Loucy (cell line): ENCODE measurements around the gene MT1E.
A peak's percentile ranks its signal among the peaks of the same experiment; 100 is the strongest.

Experiments
- H2AFZ ChIP-seq: fragments of 200-600 bp; sonication (generic); 2 replicates; pipeline ENCODE4 v1.6.0; 2016; ENCODE audit warnings: antibody characterized with exemption, mild to moderate bottlenecking, low read length, moderate library complexity
- H3F3A ChIP-seq: fragments of 200-600 bp; 2 replicates; pipeline ENCODE4 v1.6.0; 2016; ENCODE audit warnings: antibody characterized with exemption, low read depth, mild to moderate bottlenecking
- H3K27me3 ChIP-seq: fragments of 200-600 bp; sonication (generic); 2 replicates; pipeline ENCODE4 v1.6.1; 2014; ENCODE audit warnings: low read length, mild to moderate bottlenecking; ENCODE audit not compliant: insufficient read depth, poor library complexity, severe bottlenecking
- H3K36me3 ChIP-seq: fragments of 200-600 bp; sonication (generic); 2 replicates; pipeline ENCODE4 v1.6.1; 2016; ENCODE audit warnings: low read length; ENCODE audit not compliant: insufficient read depth
- H3K4me1 ChIP-seq: fragments of 200-600 bp; sonication (generic); 2 replicates; pipeline ENCODE4 v1.5.1; 2014; ENCODE audit warnings: low read length, mild to moderate bottlenecking; ENCODE audit not compliant: insufficient read depth, poor library complexity, severe bottlenecking
- H3K4me2 ChIP-seq: fragments of 200-600 bp; sonication (generic); 2 replicates; pipeline ENCODE4 v1.6.0; 2014; ENCODE audit warnings: antibody characterized with exemption, low read length, low read depth, mild to moderate bottlenecking; ENCODE audit not compliant: poor library complexity, severe bottlenecking
- H3K4me3 ChIP-seq: fragments of 200-600 bp; sonication (generic); 2 replicates; pipeline ENCODE4 v1.5.1; 2014; ENCODE audit warnings: low read length, mild to moderate bottlenecking, mixed read lengths; ENCODE audit not compliant: poor library complexity, severe bottlenecking
- H3K79me2 ChIP-seq: fragments of 200-600 bp; sonication (generic); 2 replicates; pipeline ENCODE4 v1.6.1; 2014; ENCODE audit warnings: low read length; ENCODE audit not compliant: insufficient read depth
- H3K9ac ChIP-seq: fragments of 200-600 bp; sonication (generic); 2 replicates; pipeline ENCODE4 v1.6.0; 2014; ENCODE audit warnings: mild to moderate bottlenecking, low read depth, low read length, moderate library complexity; ENCODE audit not compliant: poor library complexity, severe bottlenecking
- H3K9me2 ChIP-seq: fragments of 200-600 bp; sonication (generic); replicated peaks from 2 replicates; pipeline ENCODE4 v1.6.1; 2016; ENCODE audit warnings: low read depth, low read length, mixed read lengths
- H3K9me3 ChIP-seq: fragments of 200-600 bp; sonication (generic); 2 replicates; pipeline ENCODE4 v1.6.1; 2014; ENCODE audit warnings: mild to moderate bottlenecking, antibody characterized with exemption, low read length, low read depth; ENCODE audit not compliant: insufficient read depth
- H4K20me1 ChIP-seq: fragments of 200-600 bp; sonication (generic); 2 replicates; pipeline ENCODE4 v1.6.0; 2014; ENCODE audit warnings: antibody characterized with exemption, low read length, mild to moderate bottlenecking; ENCODE audit not compliant: insufficient read depth, poor library complexity, severe bottlenecking
- CTCF ChIP-seq: fragments of 200-600 bp; sonication (generic); conservative IDR thresholded peaks from 2 replicates; pipeline ENCODE4 v1.5.1; 2014; ENCODE audit warnings: mild to moderate bottlenecking, antibody characterized with exemption, low read length
- EZH2phosphoT487 ChIP-seq: fragments of 200-600 bp; IDR thresholded peaks from 2 replicates; pipeline ENCODE4 v1.6.1; 2018; ENCODE audit warnings: antibody characterized with exemption, mild to moderate bottlenecking, moderate library complexity, borderline replicate concordance

The MT1E gene

GRCh38 chr16:56609463-56609921 lies 16.1 kb upstream of the MT1E start:
- TF ChIP-seq CTCF (no peak), EZH2phosphoT487 (no peak)
- Histone ChIP-seq H3K9me3 (no peaks in the 10 kb centered on the region), H4K20me1 (no peaks in the 10 kb centered on the region), H3K4me2 (peak overlapping the region; percentile 86), H3K79me2 (peaks cover 7% of the 10 kb centered on the region), H3K4me3 (peak overlapping the region; percentile 77), H3F3A (no peaks in the 10 kb centered on the region), H3K27me3 (no peaks in the 10 kb centered on the region), H3K9me2 (no peaks in the 10 kb centered on the region), H3K36me3 (no peaks in the 10 kb centered on the region), H3K4me1 (peaks cover 19% of the 10 kb centered on the region), H3K9ac (peak overlapping the region; percentile 84), H2AFZ (peak overlapping the region; percentile 89)

GRCh38 chr16:56610017-56610608 lies 15.5 kb upstream of the MT1E start:
- Histone ChIP-seq H3K4me1 (peaks cover 19% of the 10 kb centered on the region), H3K9me3 (no peaks in the 10 kb centered on the region), H3K79me2 (peaks cover 7% of the 10 kb centered on the region), H4K20me1 (no peaks in the 10 kb centered on the region), H3K4me3 (peak overlapping the region; percentile 77), H3F3A (no peaks in the 10 kb centered on the region), H3K4me2 (peak overlapping the region; percentile 86), H3K36me3 (no peaks in the 10 kb centered on the region), H3K9me2 (no peaks in the 10 kb centered on the region), H2AFZ (peak overlapping the region; percentile 89), H3K27me3 (no peaks in the 10 kb centered on the region), H3K9ac (peak overlapping the region; percentile 84)
- TF ChIP-seq EZH2phosphoT487: no peak
- no peak for TF ChIP-seq CTCF

- no peaks in the 10 kb centered on the region for H3F3A ChIP-seq
- no peaks in the 10 kb centered on the region for H3K9me3 ChIP-seq
- H3K4me3 ChIP-seq: peak overlapping the region; percentile 77
- H3K4me1 ChIP-seq: peaks cover 19% of the 10 kb centered on the region
- H3K79me2 ChIP-seq: peaks cover 7% of the 10 kb centered on the region
- H3K9ac ChIP-seq: peak overlapping the region; percentile 84
- TF ChIP-seq EZH2phosphoT487 (no peak), CTCF (no peak)
- H3K27me3 ChIP-seq: no peaks in the 10 kb centered on the region
- H2AFZ ChIP-seq: peak overlapping the region; percentile 89
- H3K36me3 ChIP-seq: no peaks in the 10 kb centered on the region
- peak overlapping the region; percentile 86 for H3K4me2 ChIP-seq
- no peaks in the 10 kb centered on the region for H4K20me1 ChIP-seq
- H3K9me2 ChIP-seq: no peaks in the 10 kb centered on the region
These were observed 14.9 kb upstream of the MT1E start for GRCh38 chr16:56610609-56611111.
